Neuron (in vitro differentiated cells): ENCODE data around the gene RFC2.
A peak's percentile ranks its signal among the peaks of the same experiment; 100 is the strongest.
"Not testable (repeated sequence)": the region's sequence is repeated elsewhere in the genome, so short reads cannot be mapped to it uniquely, and the experiment has no call there.

ENCODE experiments used
- H2AFZ ChIP-seq: one replicate; pipeline ENCODE4 v1.6.1; 2013; ENCODE audit warnings: low read depth, mild to moderate bottlenecking, inconsistent platforms, low read length, moderate library complexity
- H3K27me3 ChIP-seq: one replicate; pipeline ENCODE4 v1.6.1; 2013; ENCODE audit warnings: low read length; ENCODE audit not compliant: insufficient read depth
- H3K36me3 ChIP-seq: one replicate; pipeline ENCODE4 v1.6.1; 2013; ENCODE audit warnings: low read length; ENCODE audit not compliant: insufficient read depth
- H3K4me1 ChIP-seq: one replicate; pipeline ENCODE4 v1.6.1; 2013; ENCODE audit warnings: low read length; ENCODE audit not compliant: insufficient read depth
- H3K4me3 ChIP-seq: 2 replicates; pipeline ENCODE4 v1.5.1; 2013; ENCODE audit warnings: mild to moderate bottlenecking, low read length, moderate library complexity
- H3K9me3 ChIP-seq: one replicate; pipeline ENCODE4 v1.6.1; 2013; ENCODE audit warnings: low read length

RFC2 gene

DNA sequence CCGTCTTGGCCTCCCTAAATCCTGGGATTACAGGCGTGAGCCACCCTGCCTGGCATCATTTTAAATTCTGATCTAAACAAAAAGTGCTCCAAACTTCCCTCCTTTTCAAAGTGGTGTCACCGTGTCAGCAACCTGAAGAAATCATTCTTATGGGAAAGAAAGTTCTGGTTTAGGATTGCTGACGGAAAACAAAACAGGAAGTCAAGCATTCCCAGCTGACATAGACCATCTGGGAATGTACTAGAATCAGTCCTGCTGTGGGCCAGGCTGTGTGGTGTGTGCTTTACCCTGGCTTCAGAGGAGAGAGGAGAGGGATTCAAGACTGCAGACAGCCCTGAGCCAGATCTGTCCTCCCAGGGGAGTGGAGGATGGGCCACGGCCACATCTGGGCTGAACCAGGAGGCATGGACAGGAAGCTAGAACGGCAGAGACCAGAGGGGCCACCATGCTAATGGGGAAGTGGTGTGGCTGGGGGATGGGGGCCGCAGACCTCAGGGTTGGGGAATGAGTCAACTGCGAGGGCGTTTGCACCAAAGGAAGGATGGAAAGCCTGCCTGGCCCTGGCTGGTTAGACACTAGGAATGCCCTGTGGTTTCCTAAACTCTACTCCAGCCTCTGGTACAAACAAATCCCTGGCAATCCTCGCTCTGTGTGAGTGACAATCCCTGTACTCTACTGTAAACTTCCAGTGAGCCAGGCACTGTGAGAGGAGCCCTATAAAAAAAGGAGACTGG lies 18.3 kb upstream of the RFC2 start:
- Histone ChIP-seq H3K27me3 (no peaks in the 10 kb centered on the region), H3K4me3 (no peak overlapping the region), H2AFZ (peak overlapping the region; percentile 89), H3K4me1 (peaks cover 18% of the 10 kb centered on the region), H3K36me3 (no peaks in the 10 kb centered on the region), H3K9me3 (no peaks in the 10 kb centered on the region)

DNA sequence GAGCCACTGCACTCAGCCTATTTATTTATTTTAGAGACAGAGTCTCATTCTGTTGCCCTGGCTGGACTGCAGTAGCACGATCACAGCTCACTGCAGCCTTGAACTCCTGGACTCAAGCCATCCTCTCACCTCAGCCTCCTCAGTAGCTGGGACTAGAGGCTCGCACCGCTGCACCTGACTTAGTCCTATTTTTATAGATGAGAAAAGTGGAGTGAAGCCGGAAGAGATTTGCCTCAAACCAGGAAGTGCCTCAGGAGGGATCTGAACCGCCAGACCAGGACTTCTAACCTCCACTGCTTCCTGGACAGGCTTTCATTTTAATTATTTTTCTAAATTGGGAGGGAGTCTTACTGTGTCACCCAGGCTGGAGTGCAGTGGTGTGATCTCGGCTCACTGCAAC lies 17.5 kb upstream of the RFC2 start:
- no peak overlapping the region for H3K4me3 ChIP-seq
- H3K36me3 ChIP-seq, result no peaks in the 10 kb centered on the region
- H3K27me3 ChIP-seq, result no peaks in the 10 kb centered on the region
- peaks cover 18% of the 10 kb centered on the region for H3K4me1 ChIP-seq
- no peak overlapping the region for H2AFZ ChIP-seq
- no peaks in the 10 kb centered on the region for H3K9me3 ChIP-seq

DNA sequence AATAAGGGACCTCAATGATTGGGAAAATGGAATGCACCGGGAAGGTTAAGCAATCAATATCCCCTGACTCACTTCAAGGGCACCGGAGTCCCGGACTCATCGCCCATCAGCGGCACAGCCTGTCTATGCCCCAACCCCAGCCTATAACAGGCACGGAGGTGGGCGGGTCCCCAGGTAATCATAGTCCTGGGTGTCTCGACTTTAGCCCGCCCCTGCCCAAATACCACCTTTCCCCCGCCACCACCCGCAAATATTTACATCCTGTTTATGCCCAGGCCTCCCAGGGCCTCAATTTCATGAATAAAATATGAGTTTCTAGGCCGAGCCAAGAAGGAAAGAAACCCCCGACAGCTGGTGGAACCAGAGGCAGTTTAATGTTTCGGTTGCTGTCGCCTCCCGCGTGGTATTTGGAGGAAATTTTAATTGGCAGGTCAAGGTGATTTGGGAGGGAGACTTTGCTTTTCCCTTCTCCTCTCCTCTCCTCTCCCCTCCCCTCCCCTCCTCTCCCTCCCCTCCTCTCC lies 15.6 kb upstream of the RFC2 start:
- peak overlapping the region; percentile 61 for H3K4me3 ChIP-seq
- no peaks in the 10 kb centered on the region for H3K9me3 ChIP-seq

DNA sequence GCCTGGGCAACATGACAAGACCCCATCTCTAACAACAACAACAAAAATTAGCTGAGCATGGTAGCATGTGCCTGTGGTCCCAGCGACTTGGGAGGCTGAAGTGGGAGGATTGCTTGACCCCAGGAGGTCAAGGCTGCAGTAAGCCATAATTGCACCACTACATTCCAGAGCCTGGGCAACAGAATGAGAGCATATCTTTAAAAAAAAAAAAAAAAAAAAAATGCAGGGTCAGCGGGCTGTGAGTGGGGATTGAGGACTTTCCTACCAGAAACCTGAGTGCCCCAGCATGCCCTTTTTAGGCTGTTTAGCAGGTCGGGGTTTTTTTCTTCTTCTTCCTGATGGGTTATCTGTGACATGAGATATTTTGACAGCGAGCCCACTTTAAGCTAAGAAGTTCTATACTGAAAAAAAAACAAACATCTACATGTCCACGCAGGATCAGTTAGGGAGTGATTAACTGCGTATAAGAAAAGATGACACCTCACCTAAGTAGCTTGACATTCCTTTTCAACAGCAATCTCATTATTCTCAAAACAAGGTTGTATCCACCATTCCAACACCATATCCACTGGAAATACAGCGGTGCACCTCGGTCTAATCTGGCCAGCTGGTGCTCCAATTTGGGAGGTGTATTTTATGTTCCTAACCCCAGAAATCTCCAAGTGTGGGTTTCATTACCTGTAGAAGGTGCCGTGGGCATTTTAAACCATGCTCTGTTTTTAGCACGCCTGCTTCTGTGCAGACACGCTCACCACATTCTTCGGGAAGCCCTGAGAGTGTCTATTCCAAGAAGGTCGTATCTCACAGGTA lies 13.8 kb upstream of the RFC2 start:
- Histone ChIP-seq H3K27me3 (no peaks in the 10 kb centered on the region), H3K4me3 (no peak overlapping the region), H3K4me1 (peaks cover 18% of the 10 kb centered on the region), H2AFZ (no peak overlapping the region), H3K36me3 (no peaks in the 10 kb centered on the region), H3K9me3 (no peaks in the 10 kb centered on the region)

More for the DNA sequence above, 15.6 kb upstream of the RFC2 start:
- no peaks in the 10 kb centered on the region for H3K36me3 ChIP-seq
- peak overlapping the region; percentile 92 for H2AFZ ChIP-seq
- H3K27me3 ChIP-seq, result no peaks in the 10 kb centered on the region
- H3K4me1 ChIP-seq, result peaks cover 18% of the 10 kb centered on the region

DNA sequence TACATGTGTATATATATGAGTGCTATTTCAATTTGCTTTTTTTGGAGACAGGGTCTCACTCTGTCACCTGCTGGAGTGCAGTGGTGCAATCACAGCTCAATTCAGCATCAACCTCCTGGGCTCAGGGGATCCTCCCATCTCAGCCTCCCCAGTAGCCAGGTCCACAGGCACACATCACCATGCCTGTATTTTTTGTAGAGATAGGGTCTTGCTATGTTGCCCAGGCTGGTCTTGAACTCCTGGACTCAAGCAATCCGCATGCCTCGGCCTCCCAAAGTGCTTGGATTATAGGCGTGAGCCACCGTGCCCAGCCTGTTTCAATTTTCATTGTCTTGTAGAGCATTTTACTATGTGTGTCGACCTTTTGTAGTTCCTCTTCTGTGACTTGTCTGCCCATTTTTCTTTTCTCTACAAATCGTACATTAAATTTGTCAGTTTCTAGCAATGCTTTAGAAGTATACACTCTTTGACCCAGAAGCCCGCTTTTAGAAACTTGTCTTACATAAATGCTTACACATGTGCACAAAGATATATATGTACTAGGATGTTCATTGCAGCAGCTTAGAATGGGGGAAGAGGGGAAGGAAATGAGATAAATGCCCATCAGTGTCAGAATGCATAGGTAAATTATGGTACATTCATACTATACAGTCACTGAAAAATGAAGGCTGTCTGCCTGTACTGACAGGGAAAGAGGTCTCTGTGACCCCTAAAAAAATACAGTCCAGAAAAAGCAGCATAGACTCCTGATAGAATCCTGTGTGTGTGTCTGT lies 12.2 kb upstream of the RFC2 start:
- Histone ChIP-seq H3K27me3 (no peaks in the 10 kb centered on the region), H3K36me3 (no peaks in the 10 kb centered on the region), H2AFZ (no peak overlapping the region), H3K4me3 (no peak overlapping the region), H3K4me1 (peaks cover 12% of the 10 kb centered on the region), H3K9me3 (no peaks in the 10 kb centered on the region)

DNA sequence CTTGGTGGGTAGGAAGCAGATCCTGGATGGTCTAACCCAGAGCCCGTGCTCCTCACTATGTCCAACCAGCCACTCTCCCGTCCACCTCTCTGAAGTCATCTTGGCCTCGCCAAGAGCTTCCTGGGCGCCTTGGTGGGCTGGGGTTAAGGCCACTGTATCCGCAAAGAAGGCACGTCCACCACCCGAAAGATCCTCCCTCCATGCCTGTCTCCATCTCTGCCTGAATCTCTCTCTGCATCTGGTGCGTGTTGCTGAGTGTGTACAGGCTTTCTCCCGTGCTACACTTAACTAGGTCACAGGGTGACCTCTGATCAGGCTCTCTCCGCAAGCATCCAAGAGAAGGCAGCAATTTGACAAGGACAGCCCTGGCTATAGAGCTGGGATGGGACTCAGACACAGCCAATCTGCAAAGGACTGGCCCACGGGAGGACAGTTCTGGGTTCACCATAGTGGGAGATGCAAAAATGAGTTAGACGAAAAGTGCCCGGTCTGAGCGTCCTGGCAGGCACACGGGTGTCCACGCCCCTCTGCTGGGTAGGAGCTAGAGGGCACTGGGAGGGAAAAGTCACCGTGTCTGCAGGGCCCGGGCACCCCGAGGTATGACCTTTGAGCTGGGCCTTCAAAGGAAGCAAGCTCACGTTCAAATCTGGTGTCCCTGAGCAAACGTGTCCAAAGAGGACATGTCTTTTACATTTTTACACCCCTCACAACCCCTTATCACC lies 9.4 kb upstream of the RFC2 start:
- H3K27me3 ChIP-seq, result no peaks in the 10 kb centered on the region
- H2AFZ ChIP-seq, result no peak overlapping the region
- peaks cover 9% of the 10 kb centered on the region for H3K4me1 ChIP-seq
- no peak overlapping the region for H3K4me3 ChIP-seq
- H3K36me3 ChIP-seq, result no peaks in the 10 kb centered on the region
- no peaks in the 10 kb centered on the region for H3K9me3 ChIP-seq

DNA sequence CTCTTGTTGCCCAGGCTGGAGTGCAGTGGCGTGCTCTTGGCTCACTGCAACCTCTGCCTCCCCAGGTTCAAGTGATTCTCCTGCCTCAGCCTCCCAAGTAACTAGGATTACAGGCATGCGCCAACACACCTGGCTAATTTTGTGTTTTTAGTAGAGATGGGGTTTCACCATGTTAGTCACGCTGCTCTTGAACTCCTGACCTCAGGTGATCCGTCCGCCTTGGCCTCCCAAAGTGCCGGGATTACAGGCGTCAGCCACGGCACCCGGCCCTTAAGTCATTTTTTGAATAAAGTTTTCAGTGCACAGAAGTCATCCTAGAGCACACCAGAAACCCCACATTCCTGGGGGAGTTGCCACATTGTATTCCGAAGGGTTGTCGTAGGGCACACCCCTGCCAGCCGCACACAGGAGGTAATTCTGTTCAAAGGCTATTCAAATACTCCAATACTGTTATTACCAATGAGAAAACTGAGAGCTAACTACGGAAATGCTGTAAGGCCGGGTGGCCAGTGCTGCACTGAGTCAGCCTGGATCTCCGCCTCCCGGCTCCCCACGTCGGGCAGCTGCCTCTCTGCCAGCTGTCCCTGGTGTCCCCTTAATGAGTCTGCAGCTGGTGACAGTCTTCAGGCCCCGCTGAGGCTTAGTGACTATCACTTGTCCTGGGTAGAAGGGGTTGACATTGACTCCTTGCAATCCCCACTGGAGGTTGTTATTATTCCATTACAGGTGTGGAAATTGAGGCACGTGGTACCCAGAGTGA lies 8.6 kb upstream of the RFC2 start:
- Histone ChIP-seq H3K36me3 (no peaks in the 10 kb centered on the region), H3K4me1 (peaks cover 2% of the 10 kb centered on the region), H3K9me3 (no peaks in the 10 kb centered on the region), H3K27me3 (no peaks in the 10 kb centered on the region), H3K4me3 (no peak overlapping the region), H2AFZ (no peak overlapping the region)

DNA sequence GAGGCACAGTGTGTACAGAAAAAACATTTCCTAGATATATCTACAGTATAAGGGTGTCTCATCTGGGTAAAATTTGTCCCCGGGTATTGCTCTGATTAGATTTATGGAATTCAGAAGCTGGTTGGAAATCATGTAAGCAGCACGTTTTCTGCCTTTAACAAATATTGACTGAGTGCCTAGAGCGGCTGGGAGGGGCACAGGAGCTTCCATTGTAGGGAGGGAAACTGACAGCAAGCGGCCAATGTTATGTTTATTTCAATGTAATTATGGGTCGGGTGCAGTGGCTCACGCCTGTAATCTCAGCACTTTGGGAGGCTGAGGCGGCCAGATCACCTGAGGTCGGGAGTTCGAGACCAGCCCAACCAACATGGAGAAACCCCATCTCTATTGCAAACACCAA lies 4.4 kb upstream of the RFC2 start:
- Histone ChIP-seq H3K9me3 (no peaks in the 10 kb centered on the region), H3K4me1 (peaks cover 5% of the 10 kb centered on the region), H3K4me3 (no peak overlapping the region), H3K27me3 (no peaks in the 10 kb centered on the region), H3K36me3 (peaks cover 4% of the 10 kb centered on the region), H2AFZ (no peak overlapping the region)

DNA sequence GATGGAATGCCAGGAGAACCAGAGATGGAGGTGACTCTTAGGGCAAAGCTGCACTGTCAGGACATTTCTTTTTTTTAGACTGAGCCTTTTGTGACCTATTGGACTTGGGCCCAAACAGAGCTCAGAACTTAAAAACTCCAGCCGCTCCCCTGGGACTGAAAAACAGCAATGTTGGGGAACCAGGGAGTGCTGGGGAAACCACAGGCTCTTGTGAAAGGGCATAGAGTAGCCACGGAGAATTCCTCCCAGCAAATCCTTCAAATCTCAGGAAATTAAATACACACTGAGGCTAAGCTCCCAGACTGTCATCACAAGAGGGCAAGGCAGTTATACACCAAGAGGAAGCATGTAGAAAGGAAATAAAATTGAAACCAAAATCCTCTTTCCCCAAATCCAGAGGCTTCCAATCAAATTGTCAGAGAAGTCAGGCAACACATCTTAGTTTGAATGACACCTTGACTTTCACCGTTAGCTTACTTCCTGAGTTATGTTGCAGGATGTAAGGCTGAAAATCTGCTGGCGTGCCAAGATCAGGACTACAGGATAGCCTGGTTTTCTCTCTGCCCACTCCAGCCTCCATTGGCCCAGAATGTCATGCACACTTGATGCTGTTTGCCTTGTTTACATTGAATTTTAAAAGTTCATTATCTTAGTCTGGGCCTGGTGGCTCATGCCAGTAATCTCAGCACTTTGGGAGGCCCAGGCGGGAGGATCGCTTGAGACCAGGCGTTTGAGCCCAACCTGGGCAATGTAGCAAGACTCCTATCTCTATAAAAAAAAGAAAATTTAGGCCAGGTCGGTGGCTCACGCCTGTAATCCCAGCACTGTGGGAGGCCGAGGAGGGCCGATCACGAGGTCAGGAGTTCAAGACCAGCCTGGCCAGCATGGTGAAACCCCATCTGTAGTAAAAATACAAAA lies 2.6 kb upstream of the RFC2 start:
- H3K9me3 ChIP-seq, result no peaks in the 10 kb centered on the region
- H3K36me3 ChIP-seq, result peaks cover 12% of the 10 kb centered on the region
- H2AFZ ChIP-seq, result no peak overlapping the region
- no peaks in the 10 kb centered on the region for H3K27me3 ChIP-seq
- peaks cover 14% of the 10 kb centered on the region for H3K4me1 ChIP-seq
- H3K4me3 ChIP-seq, result no peak overlapping the region

DNA sequence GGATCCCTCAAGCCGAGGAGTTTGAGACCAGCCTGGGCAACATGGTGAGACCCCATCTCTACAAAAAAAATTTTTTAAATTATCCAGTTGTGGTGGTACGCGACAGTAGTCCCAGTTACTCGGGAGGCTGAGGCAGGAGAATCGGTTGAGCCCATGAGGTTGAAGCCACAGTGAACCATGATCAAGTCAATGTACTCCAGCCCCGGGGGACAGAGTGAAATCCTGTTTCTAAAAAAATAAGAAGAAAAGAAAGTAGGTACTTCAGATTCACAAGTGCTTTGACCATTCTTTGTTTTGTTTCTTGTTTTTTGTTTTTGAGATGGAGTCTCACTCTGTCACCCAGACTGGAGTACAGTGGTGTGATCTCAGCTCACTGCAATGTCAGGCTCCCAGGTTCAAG lies 1.3 kb upstream of the RFC2 start:
- not testable (repeated sequence) for H2AFZ ChIP-seq, H3K27me3 ChIP-seq, H3K9me3 ChIP-seq
- H3K4me1 ChIP-seq, result peaks cover 14% of the 10 kb centered on the region
- peaks cover 20% of the 10 kb centered on the region for H3K36me3 ChIP-seq
- H3K4me3 ChIP-seq, result peak overlapping the region; percentile 78

DNA sequence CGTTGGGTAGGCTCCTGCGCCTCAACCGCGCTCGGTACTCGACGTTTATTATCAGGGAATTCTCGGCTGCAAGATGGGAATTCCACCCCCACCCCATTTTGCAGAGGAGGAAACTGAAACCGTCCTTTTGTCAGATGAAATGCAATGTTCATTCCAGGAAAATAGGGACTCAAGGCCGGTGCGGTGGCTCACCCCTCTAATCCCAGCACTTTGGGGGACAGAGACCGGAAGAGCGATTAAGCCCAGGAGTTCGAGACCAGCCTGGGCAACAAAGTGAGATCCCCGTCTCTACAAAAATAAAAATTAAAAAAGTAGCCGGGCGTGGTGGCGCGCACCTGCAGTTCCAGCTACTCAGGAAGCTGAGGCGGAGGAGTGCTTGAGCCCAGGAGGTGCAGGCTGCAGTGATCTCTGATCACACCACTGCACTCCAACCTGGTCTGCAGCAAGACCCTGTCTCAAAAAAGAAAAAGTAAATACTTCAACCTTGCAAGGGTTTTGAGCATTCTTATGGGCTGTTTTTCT lies 720 bp upstream of the RFC2 start:
- peak overlapping the region; percentile 78 for H3K4me3 ChIP-seq
- no peaks in the 10 kb centered on the region for H3K27me3 ChIP-seq
- peaks cover 14% of the 10 kb centered on the region for H3K4me1 ChIP-seq
- peak overlapping the region; percentile 18 for H2AFZ ChIP-seq
- peaks cover 25% of the 10 kb centered on the region for H3K36me3 ChIP-seq
- no peaks in the 10 kb centered on the region for H3K9me3 ChIP-seq
